VCaP (cell line): Measurements from ENCODE around the gene SLCO3A1.

ENCODE experiments used
- H3K27ac ChIP-seq: fragments of 450-650 bp; 2 replicates; pipeline ENCODE4 v1.5.1; 2017
- CTCF ChIP-seq: fragments of 450-650 bp; conservative IDR thresholded peaks from 2 replicates; pipeline ENCODE4 v1.5.1; 2017; ENCODE audit warnings: mild to moderate bottlenecking, moderate library complexity

Gene SLCO3A1

GRCh38 chr15:91896341-91897055 lies 43.0 kb downstream of the SLCO3A1 start:
- TF ChIP-seq CTCF = no peak

DNA sequence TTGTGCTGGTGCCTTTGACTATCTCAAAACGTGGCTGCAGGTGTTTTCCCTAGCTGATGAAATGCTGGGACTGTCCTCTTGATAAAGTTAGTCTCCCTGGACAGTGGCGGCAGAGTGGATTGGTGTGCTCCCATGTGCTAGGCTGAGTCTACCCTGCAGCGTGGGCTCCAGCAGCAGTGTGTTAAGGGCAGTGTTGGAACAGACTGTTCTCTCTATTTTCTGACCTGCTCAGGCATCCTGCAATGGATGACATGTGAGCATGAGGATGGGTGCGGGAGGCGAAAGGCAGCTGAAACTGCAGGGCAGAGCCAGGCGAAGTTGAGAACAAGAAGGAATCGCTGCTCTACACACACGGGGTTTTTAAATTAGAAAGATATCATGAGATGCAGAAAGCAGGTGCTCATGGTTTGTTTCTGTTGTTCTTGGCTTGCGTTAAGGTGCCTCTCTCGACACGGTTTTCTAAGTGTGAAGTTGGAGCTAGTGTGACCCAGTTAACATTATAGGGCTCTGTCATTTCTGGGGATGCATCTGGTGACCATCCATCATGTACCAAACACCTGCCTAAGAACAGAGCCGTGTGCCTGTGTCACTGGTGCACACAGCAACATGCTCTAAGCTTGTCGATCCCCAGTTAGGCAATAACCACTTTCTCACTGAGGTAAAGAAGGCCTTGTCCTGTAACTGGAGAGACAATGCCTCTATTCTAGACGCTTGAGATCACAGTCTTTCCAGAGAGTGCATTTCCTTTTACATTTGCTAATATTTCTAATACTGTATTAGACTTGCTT lies 44.3 kb downstream of the SLCO3A1 start:
- TF ChIP-seq CTCF = no peak
- H3K27ac ChIP-seq = no peak overlapping the region

More at GRCh38 chr15:91896341-91897055, 43.0 kb downstream of the SLCO3A1 start:
- H3K27ac ChIP-seq = no peak overlapping the region

DNA sequence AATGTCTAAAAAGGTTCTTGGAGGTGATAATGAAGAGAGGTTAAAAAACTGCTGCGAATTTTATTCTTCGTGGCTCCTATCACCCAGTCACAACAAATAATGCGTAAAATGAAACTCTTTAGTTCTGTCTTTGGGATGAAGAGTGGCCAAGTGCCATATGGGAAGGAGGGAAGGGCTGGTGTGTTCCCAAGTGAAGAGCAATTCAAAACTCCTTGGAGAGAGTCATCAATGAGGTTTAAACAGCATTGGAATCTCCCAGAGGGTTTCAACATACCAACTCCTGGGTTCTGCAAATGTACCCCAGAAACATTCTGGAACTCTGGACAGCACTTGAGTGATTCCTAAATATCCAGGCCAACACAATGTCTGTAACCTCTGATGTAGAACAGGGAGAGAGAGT lies 45.3 kb downstream of the SLCO3A1 start:
- no peak for TF ChIP-seq CTCF
- no peak overlapping the region for H3K27ac ChIP-seq

DNA sequence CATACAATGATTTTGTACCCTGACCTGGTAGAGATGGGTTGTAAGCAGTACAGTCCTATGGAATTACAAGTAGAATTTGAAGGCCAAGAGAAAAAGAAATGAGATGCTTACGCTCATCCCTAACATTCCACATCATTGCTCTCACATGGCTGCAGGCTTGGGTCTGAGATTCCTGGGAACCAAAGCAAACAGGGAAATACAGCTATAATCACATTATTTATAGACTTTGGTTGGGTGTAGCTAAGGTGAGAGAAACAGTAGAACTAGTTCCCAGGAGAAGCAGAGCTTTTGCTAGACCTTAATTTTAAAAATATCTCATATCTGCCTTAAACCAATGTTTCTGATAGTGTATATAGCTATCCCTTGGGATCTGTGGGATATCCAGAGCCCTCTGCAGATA lies 51.4 kb downstream of the SLCO3A1 start:
- TF ChIP-seq CTCF = no peak

GRCh38 chr15:91908391-91908790 lies 54.9 kb downstream of the SLCO3A1 start:
- H3K27ac ChIP-seq = no peak overlapping the region
- no peak for TF ChIP-seq CTCF

More for the DNA sequence above, 51.4 kb downstream of the SLCO3A1 start:
- H3K27ac ChIP-seq = no peak overlapping the region

DNA sequence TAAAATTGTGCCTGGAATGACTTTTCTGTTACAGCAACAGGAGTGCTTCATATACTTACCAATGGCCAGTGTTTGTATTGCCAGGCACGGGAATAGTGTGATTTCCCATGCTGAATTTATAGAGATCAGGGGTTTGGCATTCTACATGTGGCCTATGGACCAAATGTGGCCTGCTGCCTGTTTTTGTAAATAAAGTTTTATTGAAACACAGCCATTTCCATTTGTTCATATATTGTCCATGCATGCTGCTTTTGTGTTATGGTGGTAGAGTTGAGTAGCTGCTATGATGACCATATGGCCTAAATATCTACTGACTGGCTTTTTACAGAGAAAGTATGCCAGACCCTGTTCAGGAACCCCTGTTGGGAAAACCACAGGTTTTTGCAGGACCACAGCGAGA lies 55.6 kb downstream of the SLCO3A1 start:
- no peak overlapping the region for H3K27ac ChIP-seq
- no peak for TF ChIP-seq CTCF

DNA sequence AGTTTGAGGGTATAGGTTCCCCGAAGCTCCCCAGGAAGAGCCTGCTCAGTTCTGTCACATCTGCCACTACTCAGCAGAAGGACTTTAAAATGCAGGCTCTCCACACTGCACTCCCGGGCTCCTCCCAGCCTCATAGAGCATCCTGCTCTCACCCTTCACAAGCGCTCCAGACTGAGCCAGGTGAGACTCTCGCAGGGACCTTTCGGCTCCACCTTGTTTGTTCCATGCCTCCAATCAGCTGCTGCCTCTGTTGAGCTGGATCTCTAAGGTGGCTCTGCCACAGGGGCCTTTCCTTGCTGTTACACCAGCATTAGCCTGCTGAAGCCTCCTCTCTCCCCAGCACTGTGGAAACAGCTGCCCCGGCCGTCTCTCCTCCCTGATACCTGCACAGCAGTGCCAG lies 56.1 kb downstream of the SLCO3A1 start:
- no peak for TF ChIP-seq CTCF

More for the DNA sequence above, 56.1 kb downstream of the SLCO3A1 start:
- no peak overlapping the region for H3K27ac ChIP-seq
